ENCODE measurements around the gene SF3B4.

Gene SF3B4

DNA sequence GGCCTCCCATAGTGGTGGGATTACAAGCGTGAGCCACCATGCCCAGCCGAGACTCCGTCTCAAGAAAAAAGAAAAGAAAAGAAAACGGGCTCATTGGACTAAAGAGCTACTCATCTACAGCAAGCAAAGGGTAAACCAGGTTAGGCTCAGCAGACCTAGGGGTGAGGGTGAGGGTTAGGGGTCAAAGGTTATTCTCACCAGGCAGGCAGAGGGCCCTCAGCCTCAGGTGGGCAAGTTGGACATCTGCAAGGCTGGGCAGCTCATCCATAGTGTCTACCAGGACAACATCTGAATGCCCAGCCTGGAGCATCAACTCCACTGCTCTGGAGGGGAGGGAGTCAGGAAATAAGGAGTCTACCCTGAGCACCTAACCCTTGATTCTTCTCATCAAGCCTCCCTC, 5.6 kb upstream of the SF3B4 start:
- H3K79me2 ChIP-seq (ENCODE audit: insufficient read depth, low read length): no peaks in the 10 kb centered on the region
- no peaks in the 10 kb centered on the region for H3K36me3 ChIP-seq (ENCODE audit: insufficient read depth, low read length)
- no peaks in the 10 kb centered on the region; the same call in 1 of the 2 replicates for H3K27me3 ChIP-seq (ENCODE audit: insufficient read depth, low read length)
- no peak overlapping the region for H3K4me3 ChIP-seq (ENCODE audit: low read depth, low read length, poor library complexity, severe bottlenecking)
- no peaks in the 10 kb centered on the region for H4K20me1 ChIP-seq (ENCODE audit: insufficient read depth, low read length)
- no peak overlapping the region for H3K27ac ChIP-seq (ENCODE audit: low read depth, low read length, poor library complexity, severe bottlenecking)
- no peak overlapping the region for H2AFZ ChIP-seq (ENCODE audit: low read length)
- H3K9ac ChIP-seq (ENCODE audit: low read length): no peak overlapping the region
- H3F3A ChIP-seq (ENCODE audit: insufficient read depth, low read length): no peaks in the 10 kb centered on the region
- H3K9me3 ChIP-seq (ENCODE audit: low read length): no peaks in the 10 kb centered on the region
- no peak for TF ChIP-seq EZH2 (IDR thresholded peaks at IDR 0.05; ENCODE audit: borderline replicate concordance, low read length)
- TF ChIP-seq CTCF (IDR thresholded peaks at IDR 0.05; ENCODE audit: low read length): no peak
- no peaks in the 10 kb centered on the region for H3K9me2 ChIP-seq (ENCODE audit: low read depth, low read length)
- peaks cover 6% of the 10 kb centered on the region for H3K4me1 ChIP-seq (ENCODE audit: insufficient read depth, low read length, severe bottlenecking)
- H3K4me2 ChIP-seq (ENCODE audit: low read length): no peak overlapping the region

DNA sequence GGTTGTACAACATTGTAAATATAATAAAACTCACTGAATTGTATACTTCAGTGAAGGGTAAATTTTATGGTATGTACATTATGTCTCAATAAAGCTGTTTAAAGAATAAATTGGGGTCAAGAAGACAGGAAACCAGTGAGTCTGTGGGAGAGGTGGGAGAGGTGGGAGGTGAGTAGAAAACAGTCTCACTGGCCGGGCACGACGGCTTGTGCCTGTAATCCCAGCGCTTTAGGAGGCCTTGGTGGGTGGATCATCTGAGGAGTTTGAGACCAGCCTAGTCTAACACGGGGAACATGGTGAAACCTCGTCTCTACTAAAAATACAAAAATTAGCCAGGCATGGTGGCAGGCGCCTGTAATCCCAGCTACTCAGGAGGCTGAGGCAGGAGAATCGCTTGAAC, 4.9 kb upstream of the SF3B4 start:
- no peak overlapping the region for H3K27ac ChIP-seq (ENCODE audit: low read depth, low read length, poor library complexity, severe bottlenecking)
- H3K4me1 ChIP-seq (ENCODE audit: insufficient read depth, low read length, severe bottlenecking): peaks cover 8% of the 10 kb centered on the region
- H3K9me3 ChIP-seq (ENCODE audit: low read length): no peaks in the 10 kb centered on the region
- no peaks in the 10 kb centered on the region for H3F3A ChIP-seq (ENCODE audit: insufficient read depth, low read length)
- H3K4me2 ChIP-seq (ENCODE audit: low read length): no peak overlapping the region
- no peaks in the 10 kb centered on the region for H3K9me2 ChIP-seq (ENCODE audit: low read depth, low read length)
- H3K79me2 ChIP-seq (ENCODE audit: insufficient read depth, low read length): no peaks in the 10 kb centered on the region
- H3K9ac ChIP-seq (ENCODE audit: low read length): no peak overlapping the region
- TF ChIP-seq CTCF (IDR thresholded peaks at IDR 0.05; ENCODE audit: low read length) (no peak), EZH2 (IDR thresholded peaks at IDR 0.05; ENCODE audit: borderline replicate concordance, low read length) (no peak)
- no peaks in the 10 kb centered on the region for H3K36me3 ChIP-seq (ENCODE audit: insufficient read depth, low read length)
- no peak overlapping the region for H2AFZ ChIP-seq (ENCODE audit: low read length)
- no peaks in the 10 kb centered on the region for H4K20me1 ChIP-seq (ENCODE audit: insufficient read depth, low read length)
- no peaks in the 10 kb centered on the region; the same call in 1 of the 2 replicates for H3K27me3 ChIP-seq (ENCODE audit: insufficient read depth, low read length)
- H3K4me3 ChIP-seq (ENCODE audit: low read depth, low read length, poor library complexity, severe bottlenecking): no peak overlapping the region

GRCh38 chr1:149931212-149931790, 3.7 kb upstream of the SF3B4 start:
- no peak overlapping the region for H2AFZ ChIP-seq (ENCODE audit: low read length)
- no peaks in the 10 kb centered on the region for H4K20me1 ChIP-seq (ENCODE audit: insufficient read depth, low read length)
- H3K4me2 ChIP-seq (ENCODE audit: low read length): no peak overlapping the region
- no peak overlapping the region for H3K27ac ChIP-seq (ENCODE audit: low read depth, low read length, poor library complexity, severe bottlenecking)
- no peak overlapping the region for H3K9ac ChIP-seq (ENCODE audit: low read length)
- no peak for TF ChIP-seq EZH2 (IDR thresholded peaks at IDR 0.05; ENCODE audit: borderline replicate concordance, low read length)
- no peak for TF ChIP-seq CTCF (IDR thresholded peaks at IDR 0.05; ENCODE audit: low read length)
- no peaks in the 10 kb centered on the region for H3K9me3 ChIP-seq (ENCODE audit: low read length)
- no peaks in the 10 kb centered on the region; the same call in 1 of the 2 replicates for H3K27me3 ChIP-seq (ENCODE audit: insufficient read depth, low read length)
- no peaks in the 10 kb centered on the region for H3K9me2 ChIP-seq (ENCODE audit: low read depth, low read length)
- H3K36me3 ChIP-seq (ENCODE audit: insufficient read depth, low read length): peaks cover 7% of the 10 kb centered on the region
- peaks cover 8% of the 10 kb centered on the region for H3K79me2 ChIP-seq (ENCODE audit: insufficient read depth, low read length)
- peaks cover 16% of the 10 kb centered on the region for H3K4me1 ChIP-seq (ENCODE audit: insufficient read depth, low read length, severe bottlenecking)
- H3F3A ChIP-seq (ENCODE audit: insufficient read depth, low read length): no peaks in the 10 kb centered on the region
- no peak overlapping the region for H3K4me3 ChIP-seq (ENCODE audit: low read depth, low read length, poor library complexity, severe bottlenecking)

Data from OCI-LY1 (cell line).